Left ventricle myocardium inferior (tissue), 1 donor: Measurements from ENCODE around the gene CDK4. TPM values are rescaled to one million over a fixed set of nuclear protein-coding genes. Genes with fewer than 3 reads are reported as not detected.
"Not testable (repeated sequence)": the region's sequence is repeated elsewhere in the genome, so short reads cannot be mapped to it uniquely, and the experiment has no call there.

Experiments
- DNase-seq: peaks from one replicate; pipeline ENCODE4 v3.0.0-alpha.2; 2020
- H3K27ac ChIP-seq: fragments of 200-600 bp; replicated peaks from 2 replicates; pipeline ENCODE4 v1.8.0; 2021
- H3K27me3 ChIP-seq: fragments of 200-600 bp; 2 replicates; pipeline ENCODE4 v1.8.0; 2021; ENCODE audit warnings: low read depth
- H3K36me3 ChIP-seq: fragments of 200-600 bp; 2 replicates; pipeline ENCODE4 v1.8.0; 2021
- H3K4me1 ChIP-seq: fragments of 200-600 bp; 2 replicates; pipeline ENCODE4 v1.8.0; 2021
- H3K4me3 ChIP-seq: fragments of 200-600 bp; 2 replicates; pipeline ENCODE4 v1.8.0; 2021; ENCODE audit warnings: mild to moderate bottlenecking, moderate library complexity
- H3K9me3 ChIP-seq: fragments of 200-600 bp; replicated peaks from 2 replicates; pipeline ENCODE4 v1.8.0; 2021
- intact Hi-C: fragments of 100-400 bp; cut with micrococcal nuclease; formaldehyde crosslinking; loops from one replicate; pipeline ENCODE4 v1.11.0; 2022
- total RNA-seq: library from RNA; stranded (reverse); fragmentation: NEBNext Ultra II Directional; extraction: Animal tissue kit (Norgen Biotek cat#: 25700); gene quantifications from one replicate; pipeline ENCODE4 v1.2.1, GENCODE V29; 2021
- TF ChIP-seq, protein P1 (sequence below): fragments of 200-600 bp; IDR thresholded peaks from 2 replicates; pipeline ENCODE4 v1.8.0; 2021; ENCODE audit warnings: antibody characterized with exemption, mild to moderate bottlenecking, borderline replicate concordance
- donor health status: DM: no; HTN: yes; CAD: no; lungs with severe emphysema.

The CDK4 gene
- total RNA-seq, 1 donor from 2014 or later = 41.3 TPM

GRCh38 chr12:57724003-57724935 lies 27.8 kb downstream of the CDK4 start:
- DNase-seq = no peak
- H3K27me3 ChIP-seq = peaks cover 33% of the 10 kb centered on the region
- H3K36me3 ChIP-seq = peaks cover 23% of the 10 kb centered on the region
- no peak overlapping the region for H3K27ac ChIP-seq
- H3K4me3 ChIP-seq = no peak overlapping the region
- intact Hi-C loops = no loop called here
- no peaks in the 10 kb centered on the region for H3K9me3 ChIP-seq
- TF ChIP-seq, protein P1, sequence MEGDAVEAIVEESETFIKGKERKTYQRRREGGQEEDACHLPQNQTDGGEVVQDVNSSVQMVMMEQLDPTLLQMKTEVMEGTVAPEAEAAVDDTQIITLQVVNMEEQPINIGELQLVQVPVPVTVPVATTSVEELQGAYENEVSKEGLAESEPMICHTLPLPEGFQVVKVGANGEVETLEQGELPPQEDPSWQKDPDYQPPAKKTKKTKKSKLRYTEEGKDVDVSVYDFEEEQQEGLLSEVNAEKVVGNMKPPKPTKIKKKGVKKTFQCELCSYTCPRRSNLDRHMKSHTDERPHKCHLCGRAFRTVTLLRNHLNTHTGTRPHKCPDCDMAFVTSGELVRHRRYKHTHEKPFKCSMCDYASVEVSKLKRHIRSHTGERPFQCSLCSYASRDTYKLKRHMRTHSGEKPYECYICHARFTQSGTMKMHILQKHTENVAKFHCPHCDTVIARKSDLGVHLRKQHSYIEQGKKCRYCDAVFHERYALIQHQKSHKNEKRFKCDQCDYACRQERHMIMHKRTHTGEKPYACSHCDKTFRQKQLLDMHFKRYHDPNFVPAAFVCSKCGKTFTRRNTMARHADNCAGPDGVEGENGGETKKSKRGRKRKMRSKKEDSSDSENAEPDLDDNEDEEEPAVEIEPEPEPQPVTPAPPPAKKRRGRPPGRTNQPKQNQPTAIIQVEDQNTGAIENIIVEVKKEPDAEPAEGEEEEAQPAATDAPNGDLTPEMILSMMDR = no peak
- H3K4me1 ChIP-seq = peaks cover 23% of the 10 kb centered on the region

- no peaks in the 10 kb centered on the region for H3K9me3 ChIP-seq
- peaks cover 30% of the 10 kb centered on the region for H3K36me3 ChIP-seq
- intact Hi-C loops = no loop called here
- peaks cover 23% of the 10 kb centered on the region for H3K4me1 ChIP-seq
- no peak for DNase-seq
- TF ChIP-seq, protein P1 = no peak
- peaks cover 33% of the 10 kb centered on the region for H3K27me3 ChIP-seq
- H3K27ac ChIP-seq = no peak overlapping the region
- H3K4me3 ChIP-seq = no peak overlapping the region
These were observed 28.5 kb downstream of the CDK4 start for GRCh38 chr12:57723630-57723962.

DNA sequence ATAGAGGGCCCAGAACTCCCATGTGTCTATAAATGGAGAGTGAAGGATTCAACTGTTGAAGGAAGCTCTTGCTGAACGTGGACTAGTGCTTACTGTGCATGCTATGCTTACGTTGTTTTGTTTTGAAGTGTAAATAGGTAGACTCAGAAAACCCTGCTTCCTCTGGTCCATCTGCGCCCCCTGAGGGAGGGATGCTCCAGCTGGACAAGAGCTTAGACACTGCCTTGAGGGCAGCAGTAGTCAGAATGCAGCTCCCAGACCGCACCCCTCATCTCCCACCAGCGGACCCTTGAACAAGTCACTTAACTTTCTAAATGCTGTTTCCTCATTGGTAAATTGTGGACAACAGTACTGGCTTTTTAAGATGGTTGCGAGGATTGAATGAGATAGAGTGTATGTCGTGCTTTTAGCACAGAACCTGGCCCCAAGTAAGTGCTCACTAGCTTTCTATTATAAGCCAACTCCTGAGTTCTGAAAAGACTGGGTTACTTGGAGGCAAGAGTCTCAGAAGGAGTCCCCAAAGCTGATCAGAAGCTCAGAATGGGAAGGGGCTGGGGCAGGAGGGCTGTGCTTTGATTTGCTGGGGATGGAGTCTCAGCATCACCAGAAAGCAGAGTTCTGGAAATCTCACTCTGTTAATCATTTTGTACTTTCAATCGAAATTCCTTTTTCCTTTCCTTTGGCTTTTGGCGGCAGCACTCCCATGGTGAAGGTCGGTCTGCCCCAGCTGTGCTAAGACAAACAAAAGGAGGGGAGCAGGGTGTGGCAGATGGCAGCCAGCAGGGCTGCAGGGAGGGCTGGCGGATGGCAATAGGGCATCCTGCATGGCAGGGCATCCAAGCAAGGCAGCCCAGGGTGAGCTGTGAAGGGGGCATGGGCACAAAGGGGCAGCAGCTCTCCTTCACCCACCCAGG lies 29.1 kb downstream of the CDK4 start:
- H3K4me1 ChIP-seq = peaks cover 23% of the 10 kb centered on the region
- H3K4me3 ChIP-seq = no peak overlapping the region
- H3K36me3 ChIP-seq = peaks cover 36% of the 10 kb centered on the region
- no peak for DNase-seq
- intact Hi-C loops = no loop called here
- peaks cover 31% of the 10 kb centered on the region for H3K27me3 ChIP-seq
- H3K27ac ChIP-seq = no peak overlapping the region
- H3K9me3 ChIP-seq = no peaks in the 10 kb centered on the region
- TF ChIP-seq, protein P1 = no peak

DNA sequence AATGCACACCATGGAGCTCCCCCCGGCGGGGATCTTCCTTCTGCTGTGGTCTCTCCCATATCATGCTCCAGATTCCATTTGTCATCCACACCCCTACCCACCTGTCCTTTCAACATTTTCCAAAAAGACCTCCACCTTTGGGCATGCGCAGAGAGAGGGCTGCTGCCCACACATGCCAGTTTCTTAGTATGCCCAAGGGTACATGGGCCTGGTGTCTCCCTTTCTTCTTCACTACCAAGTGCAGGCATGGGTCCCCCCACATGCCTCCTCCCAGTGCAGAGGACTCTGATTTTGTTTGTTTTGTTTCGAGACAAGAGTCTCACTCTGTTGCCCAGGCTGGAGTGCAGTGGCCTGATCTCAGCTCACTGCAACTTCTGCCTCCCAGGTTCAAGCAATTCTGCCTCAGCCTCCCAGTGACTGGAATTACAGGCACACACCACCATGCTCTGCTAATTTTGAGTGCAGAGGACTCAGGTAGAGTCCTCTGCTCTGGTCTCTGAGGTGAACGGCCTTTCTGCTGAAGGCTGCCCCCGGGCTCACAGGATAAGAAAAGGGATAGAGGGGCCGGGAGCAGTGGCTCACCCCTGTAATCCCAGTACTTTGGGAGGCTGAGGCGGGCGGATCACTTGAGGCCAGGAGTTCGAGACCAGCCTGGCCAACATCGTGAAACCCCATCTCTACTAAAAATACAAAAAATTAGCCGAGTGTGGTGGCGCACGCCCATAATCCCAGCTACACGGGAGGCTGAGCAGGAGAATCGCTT lies 30.1 kb downstream of the CDK4 start:
- H3K4me3 ChIP-seq, DNase-seq, H3K27ac ChIP-seq, intact Hi-C loops, H3K9me3 ChIP-seq: not testable (repeated sequence)
- H3K36me3 ChIP-seq = peaks cover 45% of the 10 kb centered on the region
- peaks cover 25% of the 10 kb centered on the region for H3K27me3 ChIP-seq
- H3K4me1 ChIP-seq = peaks cover 14% of the 10 kb centered on the region

GRCh38 chr12:57720606-57721595 lies 31.2 kb downstream of the CDK4 start:
- H3K27ac ChIP-seq = no peak overlapping the region
- TF ChIP-seq, protein P1 = no peak
- peaks cover 3% of the 10 kb centered on the region for H3K4me1 ChIP-seq
- no peak for DNase-seq
- H3K9me3 ChIP-seq = no peaks in the 10 kb centered on the region
- no peak overlapping the region for H3K4me3 ChIP-seq
- H3K36me3 ChIP-seq = peaks cover 57% of the 10 kb centered on the region
- intact Hi-C loops = no loop called here
- peaks cover 19% of the 10 kb centered on the region for H3K27me3 ChIP-seq
